Activated T-cell treated with anti-CD3 and anti-CD28 coated beads, Interleukin-2, amount 50 U/mL, for 72 hours (primary cell): ENCODE data around the gene CDA. TPM values are rescaled to one million over a fixed set of nuclear protein-coding genes. Genes with fewer than 3 reads are reported as not detected.

ENCODE experiments used
- ATAC-seq, 2 donors: fragments of 150-1000 bp; cut with Tn5 transposase; replicated peaks in 1 of 2; 2 replicates each; pipeline ENCODE4 v1.10.0; 2021; ENCODE audit warnings: moderate library complexity in 2 of 2, mild to moderate bottlenecking in 1 of 2
- DNase-seq, 2 donors: peaks; one replicate each; pipeline ENCODE4 v3.0.0; 2021 to 2022; ENCODE audit warnings: mixed read lengths in 1 of 2
- H3K27ac Mint-ChIP-seq: one replicate; pipeline ENCODE4 v1.8.0; 2022; ENCODE audit warnings: mild to moderate bottlenecking, moderate library complexity, mixed read lengths
- H3K27me3 Mint-ChIP-seq: one replicate; pipeline ENCODE4 v1.8.0; 2022; ENCODE audit warnings: low read depth, mixed read lengths
- H3K36me3 Mint-ChIP-seq, 2 donors: one replicate each; pipeline ENCODE4 v1.8.0; 2022; ENCODE audit warnings: mixed read lengths in 2 of 2, mild to moderate bottlenecking in 1 of 2; ENCODE audit not compliant: insufficient read depth in 2 of 2
- H3K4me1 Mint-ChIP-seq: one replicate; pipeline ENCODE4 v1.8.0; 2022; ENCODE audit warnings: low read depth, mixed read lengths
- H3K4me3 Mint-ChIP-seq, 2 donors: one replicate each; pipeline ENCODE4 v1.8.0; 2022; ENCODE audit warnings: mild to moderate bottlenecking in 2 of 2, mixed read lengths in 2 of 2, moderate library complexity in 2 of 2
- H3K9me3 Mint-ChIP-seq, 2 donors: one replicate each; pipeline ENCODE4 v1.8.0; 2022; ENCODE audit warnings: mixed read lengths in 2 of 2
- total RNA-seq, 2 donors: library from RNA; stranded (reverse); gene quantifications; one replicate each; pipeline ENCODE4 v1.2.3, GENCODE V29; 2022

Gene CDA
- total RNA-seq, 2 donors from 2014 or later, result not detected

- Mint-ChIP-seq H3K27ac (no peak overlapping the region), H3K9me3 (no peaks in the 10 kb centered on the region), H3K4me3 (peak overlapping the region; percentile 62 to 70), H3K4me1 (peaks cover 12% of the 10 kb centered on the region), H3K27me3 (peaks cover 3% of the 10 kb centered on the region), H3K36me3 (peaks cover 2 to 4% of the 10 kb centered on the region in 2 donors)
- DNase-seq, result no peak
- no peak for ATAC-seq
These were observed 43.5 kb downstream of the CDA start for GRCh38 chr1:20632386-20632785.

DNA sequence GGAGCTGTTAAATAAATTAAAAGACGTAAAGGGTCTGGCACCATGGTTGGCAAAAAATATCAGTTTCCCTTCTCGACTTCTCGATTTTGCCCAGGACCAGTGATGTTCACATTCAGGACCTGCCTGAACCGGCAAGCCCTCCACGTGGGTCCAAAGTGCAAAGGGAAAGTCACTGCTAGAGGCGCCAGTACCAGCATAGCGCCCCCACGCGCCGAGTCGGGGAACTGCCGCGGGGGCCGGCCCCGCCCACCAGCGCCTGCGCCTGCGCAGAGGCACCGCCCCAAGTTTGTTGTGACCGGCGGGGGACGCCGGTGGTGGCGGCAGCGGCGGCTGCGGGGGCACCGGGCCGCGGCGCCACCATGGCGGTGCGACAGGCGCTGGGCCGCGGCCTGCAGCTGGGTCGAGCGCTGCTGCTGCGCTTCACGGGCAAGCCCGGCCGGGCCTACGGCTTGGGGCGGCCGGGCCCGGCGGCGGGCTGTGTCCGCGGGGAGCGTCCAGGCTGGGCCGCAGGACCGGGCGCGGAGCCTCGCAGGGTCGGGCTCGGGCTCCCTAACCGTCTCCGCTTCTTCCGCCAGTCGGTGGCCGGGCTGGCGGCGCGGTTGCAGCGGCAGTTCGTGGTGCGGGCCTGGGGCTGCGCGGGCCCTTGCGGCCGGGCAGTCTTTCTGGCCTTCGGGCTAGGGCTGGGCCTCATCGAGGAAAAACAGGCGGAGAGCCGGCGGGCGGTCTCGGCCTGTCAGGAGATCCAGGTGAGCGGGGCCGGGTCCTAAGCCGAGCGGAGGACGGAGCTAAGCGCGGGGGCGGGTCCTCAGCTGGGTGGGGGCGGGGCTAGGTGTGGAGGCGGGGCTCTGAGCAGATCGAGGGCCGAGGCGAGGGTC lies 44.5 kb downstream of the CDA start, which contains the start of gene PINK1:
Gene PINK1 (plus strand): TSS at position 269 of the 875 bp plus-strand sequence. CDS start 91 bp downstream, at position 360.
- peak within 1 kb of the TSS; percentile 82 for H3K27ac Mint-ChIP-seq
- H3K36me3 Mint-ChIP-seq, result no peaks in the 10 kb centered on the region
- H3K27me3 Mint-ChIP-seq, result no peaks in the 10 kb centered on the region
- peak; percentile 88 to 93 for ATAC-seq
- no peaks in the 10 kb centered on the region for H3K9me3 Mint-ChIP-seq
- H3K4me1 Mint-ChIP-seq, result peaks cover 12% of the 10 kb centered on the region
- H3K4me3 Mint-ChIP-seq, result peak within 1 kb of the TSS; percentile 79 to 97
- DNase-seq, result peak; percentile 82 to 96

- ATAC-seq (peak; percentile 17 to 29), DNase-seq (peak in 1 of 2 donors; percentile 17)
- Mint-ChIP-seq H3K27me3 (no peaks in the 10 kb centered on the region), H3K4me1 (peaks cover 12% of the 10 kb centered on the region), H3K9me3 (no peaks in the 10 kb centered on the region), H3K27ac (peak overlapping the region; percentile 82), H3K4me3 (peak overlapping the region; percentile 79 to 97), H3K36me3 (no peaks in the 10 kb centered on the region)
These were observed 45.2 kb downstream of the CDA start for GRCh38 chr1:20634065-20634593.

- no peaks in the 10 kb centered on the region for H3K9me3 Mint-ChIP-seq
- peaks cover 12% of the 10 kb centered on the region for H3K4me1 Mint-ChIP-seq
- DNase-seq (peak; percentile 30), ATAC-seq (peak; percentile 42)
- H3K4me3 Mint-ChIP-seq, result peak overlapping the region; percentile 79 to 97
- H3K36me3 Mint-ChIP-seq, result no peaks in the 10 kb centered on the region
- H3K27me3 Mint-ChIP-seq, result no peaks in the 10 kb centered on the region
- H3K27ac Mint-ChIP-seq, result peak overlapping the region; percentile 82
These were observed 45.7 kb downstream of the CDA start for GRCh38 chr1:20634594-20635084.

- Mint-ChIP-seq H3K27me3 (no peaks in the 10 kb centered on the region), H3K4me1 (peaks cover 12% of the 10 kb centered on the region), H3K36me3 (no peaks in the 10 kb centered on the region), H3K27ac (no peak overlapping the region), H3K9me3 (no peaks in the 10 kb centered on the region), H3K4me3 (no peak overlapping the region)
- no peak for ATAC-seq
- no peak for DNase-seq
These were observed 48.0 kb downstream of the CDA start for GRCh38 chr1:20636785-20637347.

DNA sequence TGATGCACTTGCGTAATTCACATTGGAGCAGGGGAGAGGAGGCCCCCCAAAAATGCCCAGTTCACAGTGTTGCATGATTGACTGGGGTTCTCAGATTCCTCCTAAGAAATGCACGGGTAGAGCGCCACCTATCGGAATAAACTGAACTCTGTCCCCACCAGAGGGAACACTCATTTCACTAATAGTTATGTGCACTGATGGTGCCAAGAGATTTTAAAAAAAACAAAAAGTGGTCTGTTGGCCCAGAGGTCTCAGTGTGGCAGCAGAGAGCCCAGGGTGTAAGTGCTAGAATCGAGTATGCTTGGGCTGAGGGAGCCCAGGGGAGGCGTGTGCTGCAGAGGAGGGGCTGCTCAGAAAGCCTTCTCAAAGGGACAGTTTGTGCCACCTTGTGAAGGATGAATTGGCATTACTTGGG lies 51.3 kb downstream of the CDA start:
- Mint-ChIP-seq H3K27me3 (no peaks in the 10 kb centered on the region), H3K4me3 (no peak overlapping the region), H3K27ac (peak overlapping the region; percentile 43), H3K36me3 (no peaks in the 10 kb centered on the region), H3K4me1 (peaks cover under 1% of the 10 kb centered on the region), H3K9me3 (no peaks in the 10 kb centered on the region)
- DNase-seq (peak; percentile 55 to 64), ATAC-seq (peak; percentile 73 to 74)

DNA sequence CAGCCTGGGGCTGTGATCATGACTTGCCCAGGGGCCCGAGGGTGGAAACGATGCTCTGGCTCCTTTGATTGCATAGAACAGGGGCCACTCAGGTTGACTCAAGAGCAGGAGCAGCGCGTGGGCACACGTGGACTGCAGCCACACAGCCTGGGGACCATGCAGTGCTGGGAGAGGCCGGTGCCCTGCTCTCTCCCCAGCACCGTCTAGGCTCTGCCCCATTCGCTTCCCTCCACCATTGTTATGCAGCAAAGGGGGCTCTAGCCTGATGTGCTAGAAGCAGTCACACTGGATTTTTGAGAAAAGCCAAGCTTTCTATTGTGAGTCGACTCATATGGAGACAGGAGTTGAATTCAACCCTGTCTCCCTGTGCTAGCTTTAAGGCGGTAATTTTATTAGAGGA lies 53.1 kb downstream of the CDA start:
- H3K27ac Mint-ChIP-seq, result no peak overlapping the region
- no peaks in the 10 kb centered on the region for H3K27me3 Mint-ChIP-seq
- H3K4me3 Mint-ChIP-seq, result no peak overlapping the region

GRCh38 chr1:20643080-20643479 lies 54.2 kb downstream of the CDA start:
- Mint-ChIP-seq H3K36me3 (no peaks in the 10 kb centered on the region), H3K4me3 (no peak overlapping the region), H3K27ac (no peak overlapping the region), H3K9me3 (no peaks in the 10 kb centered on the region), H3K4me1 (no peaks in the 10 kb centered on the region), H3K27me3 (no peaks in the 10 kb centered on the region)
- ATAC-seq (no peak), DNase-seq (no peak)

More for the DNA sequence above, 53.1 kb downstream of the CDA start:
- no peak for ATAC-seq
- no peak for DNase-seq
- Mint-ChIP-seq H3K36me3 (no peaks in the 10 kb centered on the region), H3K4me1 (no peaks in the 10 kb centered on the region), H3K9me3 (no peaks in the 10 kb centered on the region)

- Mint-ChIP-seq H3K36me3 (peaks cover 0 to 2% of the 10 kb centered on the region in 2 donors), H3K9me3 (no peaks in the 10 kb centered on the region), H3K4me3 (no peak overlapping the region), H3K27me3 (no peaks in the 10 kb centered on the region), H3K27ac (no peak overlapping the region), H3K4me1 (no peaks in the 10 kb centered on the region)
- ATAC-seq (no peak), DNase-seq (no peak)
These were observed 55.5 kb downstream of the CDA start for GRCh38 chr1:20644416-20644815.

DNA sequence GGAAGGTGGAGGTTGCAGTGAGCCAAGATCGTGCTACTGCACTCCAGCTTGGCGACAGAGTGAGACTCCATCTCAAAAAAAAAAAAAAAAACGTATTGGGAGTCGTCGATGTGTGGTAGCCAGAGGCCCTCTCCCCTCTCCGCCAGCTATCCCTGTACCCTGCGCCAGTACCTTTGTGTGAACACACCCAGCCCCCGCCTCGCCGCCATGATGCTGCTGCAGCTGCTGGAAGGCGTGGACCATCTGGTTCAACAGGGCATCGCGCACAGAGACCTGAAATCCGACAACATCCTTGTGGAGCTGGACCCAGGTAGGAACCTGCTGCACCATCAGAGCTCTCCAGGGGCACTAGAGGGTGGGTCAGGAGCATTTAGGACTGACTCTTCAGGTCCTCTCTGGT lies 56.5 kb downstream of the CDA start:
- Mint-ChIP-seq H3K27ac (no peak overlapping the region), H3K36me3 (peaks cover 0 to 5% of the 10 kb centered on the region in 2 donors), H3K4me1 (no peaks in the 10 kb centered on the region), H3K4me3 (no peak overlapping the region), H3K27me3 (no peaks in the 10 kb centered on the region), H3K9me3 (no peaks in the 10 kb centered on the region)
- no peak for ATAC-seq
- DNase-seq, result no peak

GRCh38 chr1:20648438-20648837 lies 59.5 kb downstream of the CDA start:
- Mint-ChIP-seq H3K9me3 (no peaks in the 10 kb centered on the region), H3K27ac (no peak overlapping the region), H3K4me3 (no peak overlapping the region), H3K36me3 (peaks cover 2 to 8% of the 10 kb centered on the region in 2 donors), H3K4me1 (no peaks in the 10 kb centered on the region), H3K27me3 (no peaks in the 10 kb centered on the region)
- ATAC-seq (no peak), DNase-seq (no peak)

- Mint-ChIP-seq H3K9me3 (no peaks in the 10 kb centered on the region), H3K4me1 (no peaks in the 10 kb centered on the region), H3K27ac (no peak overlapping the region), H3K4me3 (no peak overlapping the region), H3K36me3 (peaks cover 2 to 8% of the 10 kb centered on the region in 2 donors), H3K27me3 (no peaks in the 10 kb centered on the region)
- ATAC-seq, result no peak
- DNase-seq, result no peak
These were observed 60.0 kb downstream of the CDA start for GRCh38 chr1:20648946-20649345.

DNA sequence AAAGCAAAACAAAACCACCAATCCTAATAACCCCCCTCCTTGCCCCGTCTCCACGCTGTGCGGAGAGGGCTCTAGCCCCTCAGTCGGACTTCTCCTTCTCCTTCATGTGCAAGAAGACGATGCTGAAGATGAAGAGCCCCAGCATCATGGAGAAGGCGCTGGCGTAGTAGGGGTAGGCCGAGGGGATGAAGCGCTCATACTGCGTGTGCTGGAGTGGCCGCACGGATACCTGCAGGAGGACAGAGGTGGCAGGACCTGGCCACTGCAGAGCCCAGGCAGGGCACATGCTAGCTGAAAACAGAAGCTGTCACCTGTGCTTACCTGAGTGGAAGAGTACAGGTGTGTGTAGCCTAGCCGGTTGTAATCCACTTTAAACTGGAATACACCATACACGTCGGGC lies 63.4 kb downstream of the CDA start:
- ATAC-seq (no peak), DNase-seq (no peak)
- H3K9me3 Mint-ChIP-seq, result no peaks in the 10 kb centered on the region
- H3K27me3 Mint-ChIP-seq, result no peaks in the 10 kb centered on the region
- no peak overlapping the region for H3K4me3 Mint-ChIP-seq
- H3K4me1 Mint-ChIP-seq, result peaks cover 6% of the 10 kb centered on the region
- no peak overlapping the region for H3K27ac Mint-ChIP-seq
- H3K36me3 Mint-ChIP-seq, result peaks cover 7 to 17% of the 10 kb centered on the region in 2 donors
